Testis (tissue), 3 donors: ENCODE data around the gene SBSN. TPM values are rescaled to one million over a fixed set of nuclear protein-coding genes. Genes with fewer than 3 reads are reported as not detected.

Experiments used
- DNase-seq: peaks from one replicate; pipeline ENCODE4 v3.0.0-alpha.2; 2019
- H3K27ac ChIP-seq, 2 donors: fragments of 200-600 bp; sonication (generic); one replicate each; pipeline ENCODE4 v1.5.1; 2019
- H3K27me3 ChIP-seq: fragments of 200-600 bp; sonication (generic); one replicate; pipeline ENCODE4 v1.5.1; 2019
- H3K36me3 ChIP-seq: fragments of 200-600 bp; sonication (generic); one replicate; pipeline ENCODE4 v1.5.1; 2017; ENCODE audit warnings: low read depth; ENCODE audit errors: missing control alignments
- H3K4me1 ChIP-seq: fragments of 200-600 bp; sonication (generic); one replicate; pipeline ENCODE4 v1.5.1; 2019
- H3K4me3 ChIP-seq, 2 donors: fragments of 200-600 bp; sonication (generic); one replicate each; pipeline ENCODE4 v1.5.1; 2017 to 2019
- H3K9me3 ChIP-seq: fragments of 200-600 bp; sonication (generic); one replicate; pipeline ENCODE4 v1.5.1; 2017
- CTCF ChIP-seq, 3 experiments: fragments of 450-650 bp in 2 of 3; fragments of 200-600 bp in 1 of 3; sonication (generic) in 1 of 3; IDR thresholded peaks; one replicate each; pipeline ENCODE4 v1.5.1; 2016 to 2019; ENCODE audit warnings: antibody characterized with exemption in 3 of 3, mild to moderate bottlenecking in 2 of 3, moderate library complexity in 1 of 3
- POLR2A ChIP-seq: fragments of 450-650 bp; IDR thresholded peaks from one replicate; pipeline ENCODE4 v1.6.1; 2017; ENCODE audit warnings: antibody characterized with exemption, mild to moderate bottlenecking, moderate library complexity
- WGBS, 2 donors: methylation state at CpG; one replicate each; pipeline ENCODE4 v1.1.5; 2018; 5-methylcytosine and 5-hydroxymethylcytosine counted together
- intact Hi-C: fragments of 100-400 bp; cut with DNase I; formaldehyde crosslinking; loops from one replicate; pipeline ENCODE4 v1.15.1; 2023; ENCODE audit warnings: low total_unique reads
- polyA plus RNA-seq: library from polyadenylated mRNA; stranded (reverse); fragments of 350-450 nt; fragmentation: Illumina TruSeq; extraction: RNeasy Lipid Tissue Mini Kit (QIAGEN cat#74804); gene quantifications from one replicate; pipeline ENCODE4 v1.2.3, GENCODE V29; 2014; ENCODE audit warnings: low read depth, low replicate concordance; ENCODE audit not compliant: insufficient read depth
- total RNA-seq, 2 donors: library from RNA; depleted of rRNA; stranded (reverse); fragments of >200 nt; gene quantifications; one replicate each; pipeline ENCODE4 v1.2.3, GENCODE V29; 2016

Gene SBSN
- total and polyA plus RNA-seq, 3 donors from 2014 or later, result 0.16 to 0.47 (median 0.19) TPM

- no peak for DNase-seq
- Histone ChIP-seq H3K4me3 (no peak overlapping the region), H3K4me1 (no peaks in the 10 kb centered on the region), H3K9me3 (no peaks in the 10 kb centered on the region), H3K27me3 (no peaks in the 10 kb centered on the region), H3K27ac (no peak overlapping the region), H3K36me3 (no peaks in the 10 kb centered on the region)
- TF ChIP-seq CTCF (IDR thresholded peaks at IDR 0.05) (no peak), POLR2A (no peak)
- WGBS, 2 donors, result 80 to 88% methylated on average over 4 of the region's 4 CpGs
- intact Hi-C loops, result no loop called here
Observed at GRCh38 chr19:35525873-35526272, 2.2 kb downstream of the SBSN start.

DNA sequence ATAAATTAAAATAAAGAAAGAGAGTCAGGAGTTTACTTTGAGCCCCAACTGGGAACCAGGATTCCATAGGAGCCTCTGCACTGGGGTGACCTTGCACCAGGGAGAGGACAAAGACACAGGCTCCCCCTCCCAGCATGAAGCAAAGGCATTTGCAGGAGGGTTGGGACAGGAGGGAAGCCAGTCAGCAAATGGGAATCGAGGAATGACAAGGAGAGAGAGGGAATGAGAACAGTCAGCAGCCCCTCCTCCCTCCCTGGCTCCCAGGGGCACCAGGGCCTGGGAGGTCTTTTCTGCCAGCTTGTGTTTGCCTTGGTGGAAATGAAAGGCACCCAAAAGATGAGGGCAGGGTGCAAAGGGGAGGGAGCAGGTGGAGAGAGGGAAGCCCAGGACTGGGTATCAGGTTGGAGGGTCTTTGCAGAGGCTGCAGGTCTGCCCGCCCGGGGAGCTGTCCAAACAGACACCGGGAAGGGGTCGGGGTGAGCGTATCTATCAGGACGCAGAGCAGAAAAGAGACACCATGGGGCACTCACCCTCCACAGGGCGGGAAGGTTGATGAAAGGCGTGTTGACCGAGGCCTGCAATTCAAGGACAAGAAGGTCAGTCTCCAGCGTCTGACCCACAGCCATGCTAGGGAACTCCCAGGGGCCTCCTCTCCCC, 3.8 kb downstream of the SBSN start:
- Histone ChIP-seq H3K4me1 (no peaks in the 10 kb centered on the region), H3K27me3 (no peaks in the 10 kb centered on the region)

GRCh38 chr19:35522745-35523327, 5.3 kb downstream of the SBSN start:
- Histone ChIP-seq H3K4me1 (no peaks in the 10 kb centered on the region), H3K27me3 (no peaks in the 10 kb centered on the region), H3K36me3 (no peaks in the 10 kb centered on the region), H3K9me3 (no peaks in the 10 kb centered on the region), H3K4me3 (no peak overlapping the region), H3K27ac (no peak overlapping the region)
- TF ChIP-seq CTCF (IDR thresholded peaks at IDR 0.05) (no peak), POLR2A (no peak)
- intact Hi-C loops, result no loop called here
- WGBS, 2 donors, result 86 to 87% methylated on average over 12 of the region's 12 CpGs
- no peak for DNase-seq

More for the DNA sequence above, 3.8 kb downstream of the SBSN start:
- WGBS, 2 donors, result 35 to 42% methylated on average over 11 of the region's 11 CpGs
- Histone ChIP-seq H3K9me3 (no peaks in the 10 kb centered on the region), H3K4me3 (no peak overlapping the region), H3K36me3 (no peaks in the 10 kb centered on the region), H3K27ac (no peak overlapping the region)
- intact Hi-C loops, result no loop called here
- TF ChIP-seq CTCF (IDR thresholded peaks at IDR 0.05) (no peak), POLR2A (no peak)
- DNase-seq, result no peak

DNA sequence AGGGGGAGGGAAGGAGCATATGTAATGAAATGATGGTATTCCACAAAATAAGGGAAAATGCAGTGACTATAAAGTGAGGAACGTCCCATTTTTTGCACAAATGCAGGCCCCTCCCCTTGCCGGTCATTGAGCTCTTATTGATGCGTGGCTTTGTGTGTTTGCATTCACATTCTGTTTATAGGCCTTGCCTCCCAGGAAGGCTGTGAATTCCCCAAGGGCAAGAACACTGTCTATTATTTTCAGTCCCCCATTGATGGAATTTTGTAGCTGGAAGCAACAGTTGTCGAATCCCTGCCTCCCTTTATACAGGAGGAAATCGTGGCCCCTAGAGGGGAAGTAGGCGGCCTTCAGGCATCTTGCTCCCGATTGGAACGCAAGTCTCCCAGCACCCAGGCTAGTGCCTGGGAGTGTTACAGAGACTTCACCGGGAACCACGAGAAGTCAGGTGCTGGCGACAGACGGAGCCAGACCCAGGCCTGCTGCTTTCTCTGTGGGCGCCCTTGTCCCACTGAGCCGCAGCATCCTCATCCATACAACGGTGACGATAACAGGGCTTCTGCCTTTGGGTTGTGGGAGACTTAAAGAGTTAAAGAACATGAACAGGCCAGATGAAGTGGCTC, 6.9 kb downstream of the SBSN start:
- H3K27ac ChIP-seq, result no peak overlapping the region
- H3K27me3 ChIP-seq, result no peaks in the 10 kb centered on the region
- no peaks in the 10 kb centered on the region for H3K9me3 ChIP-seq
- no peak for TF ChIP-seq CTCF (IDR thresholded peaks at IDR 0.05)
- TF ChIP-seq POLR2A, result no peak
- DNase-seq, result no peak
- no peak overlapping the region for H3K4me3 ChIP-seq
- H3K4me1 ChIP-seq, result no peaks in the 10 kb centered on the region
- WGBS, 2 donors, result 59 to 68% methylated on average over 16 of the region's 16 CpGs
- intact Hi-C loops, result no loop called here
- no peaks in the 10 kb centered on the region for H3K36me3 ChIP-seq
